HG03066 (cell line): ENCODE data around the gene STH.

Experiments
- ATAC-seq: cut with Tn5 transposase; IDR thresholded peaks from one replicate; pipeline ENCODE4 v1.9.1; 2021; ENCODE audit warnings: low read depth; ENCODE audit not compliant: unreplicated experiment

The STH gene

GRCh38 chr17:45966606-45967280, 32.3 kb upstream of the STH start:
- no peak for ATAC-seq

- ATAC-seq = no peak
Observed at GRCh38 chr17:45967378-45967777, 31.7 kb upstream of the STH start.

- ATAC-seq = no peak
Observed at GRCh38 chr17:45968732-45969131, 30.3 kb upstream of the STH start.

- no peak for ATAC-seq
Observed at GRCh38 chr17:45969726-45970125, 29.3 kb upstream of the STH start.

GRCh38 chr17:45970659-45971058, 28.4 kb upstream of the STH start:
- ATAC-seq = no peak

- ATAC-seq = no peak
Observed at GRCh38 chr17:45971698-45972141, 27.3 kb upstream of the STH start.

GRCh38 chr17:45972531-45972930, 26.5 kb upstream of the STH start:
- ATAC-seq = no peak

- ATAC-seq = no peak
Observed at GRCh38 chr17:45973099-45973780, 25.8 kb upstream of the STH start.

- ATAC-seq = no peak
Observed at GRCh38 chr17:45973946-45974859, 24.8 kb upstream of the STH start.

GRCh38 chr17:45974916-45975630, 24.0 kb upstream of the STH start:
- ATAC-seq = no peak

- ATAC-seq = no peak
Observed at GRCh38 chr17:45975640-45976295, 23.3 kb upstream of the STH start.

- ATAC-seq = no peak
Observed at GRCh38 chr17:45976391-45976754, 22.7 kb upstream of the STH start.

- no peak for ATAC-seq
Observed at GRCh38 chr17:45976755-45977505, 22.1 kb upstream of the STH start.

GRCh38 chr17:45977506-45977824, 21.6 kb upstream of the STH start:
- ATAC-seq = no peak

GRCh38 chr17:45977976-45978626, 20.9 kb upstream of the STH start:
- ATAC-seq = no peak

- ATAC-seq = no peak
Observed at GRCh38 chr17:45979137-45979536, 19.9 kb upstream of the STH start.

GRCh38 chr17:45980855-45981254, 18.2 kb upstream of the STH start:
- ATAC-seq = no peak

- no peak for ATAC-seq
Observed at GRCh38 chr17:45981306-45981705, 17.7 kb upstream of the STH start.
